ENCODE measurements around the gene C15orf40. TPM values are rescaled to one million over a fixed set of nuclear protein-coding genes. Genes with fewer than 3 reads are reported as not detected.

Gene C15orf40
- total RNA-seq, 2 donors from 2014 or later: 15.4 to 22.1 TPM

DNA sequence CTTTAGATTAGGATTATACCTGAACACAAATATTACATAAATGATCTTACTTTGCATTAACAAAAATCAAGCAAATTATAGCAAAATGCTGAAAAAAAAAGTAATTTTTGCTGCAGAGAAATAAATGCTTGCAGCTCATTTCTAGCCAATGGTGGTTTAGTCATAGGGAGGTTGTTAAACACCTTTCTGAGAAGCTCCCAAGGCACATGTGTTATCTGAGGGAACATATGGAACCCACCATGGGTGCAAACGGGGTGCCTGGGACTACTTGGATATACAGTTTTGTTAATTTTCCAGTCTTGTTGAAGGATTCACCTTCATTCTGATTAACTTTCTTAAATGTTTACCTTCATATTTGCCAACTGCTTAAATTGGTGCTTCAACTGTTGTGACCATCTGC, 34.4 kb downstream of the C15orf40 start:
- H3K4me1 ChIP-seq (replicated peaks): no peaks in the 10 kb centered on the region
- no peaks in the 10 kb centered on the region for H3K36me3 ChIP-seq
- no peak for DNase-seq (ENCODE audit: low spot score)
- no peaks in the 10 kb centered on the region for H3K27me3 ChIP-seq (replicated peaks; ENCODE audit: insufficient read depth)
- WGBS: 77% methylated on average over 1 of the region's 1 CpG
- intact Hi-C loops (cut with DNase I): no loop called here
- H3K4me3 ChIP-seq: no peak overlapping the region
- H3K27ac ChIP-seq: no peak overlapping the region
- no peaks in the 10 kb centered on the region for H3K9me3 ChIP-seq
- TF ChIP-seq, protein P1, sequence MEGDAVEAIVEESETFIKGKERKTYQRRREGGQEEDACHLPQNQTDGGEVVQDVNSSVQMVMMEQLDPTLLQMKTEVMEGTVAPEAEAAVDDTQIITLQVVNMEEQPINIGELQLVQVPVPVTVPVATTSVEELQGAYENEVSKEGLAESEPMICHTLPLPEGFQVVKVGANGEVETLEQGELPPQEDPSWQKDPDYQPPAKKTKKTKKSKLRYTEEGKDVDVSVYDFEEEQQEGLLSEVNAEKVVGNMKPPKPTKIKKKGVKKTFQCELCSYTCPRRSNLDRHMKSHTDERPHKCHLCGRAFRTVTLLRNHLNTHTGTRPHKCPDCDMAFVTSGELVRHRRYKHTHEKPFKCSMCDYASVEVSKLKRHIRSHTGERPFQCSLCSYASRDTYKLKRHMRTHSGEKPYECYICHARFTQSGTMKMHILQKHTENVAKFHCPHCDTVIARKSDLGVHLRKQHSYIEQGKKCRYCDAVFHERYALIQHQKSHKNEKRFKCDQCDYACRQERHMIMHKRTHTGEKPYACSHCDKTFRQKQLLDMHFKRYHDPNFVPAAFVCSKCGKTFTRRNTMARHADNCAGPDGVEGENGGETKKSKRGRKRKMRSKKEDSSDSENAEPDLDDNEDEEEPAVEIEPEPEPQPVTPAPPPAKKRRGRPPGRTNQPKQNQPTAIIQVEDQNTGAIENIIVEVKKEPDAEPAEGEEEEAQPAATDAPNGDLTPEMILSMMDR (IDR thresholded peaks at IDR 0.05): no peak
- TF ChIP-seq POLR2A (IDR thresholded peaks at IDR 0.05) (no peak), POLR2AphosphoS5 (IDR thresholded peaks at IDR 0.05) (no peak)

DNA sequence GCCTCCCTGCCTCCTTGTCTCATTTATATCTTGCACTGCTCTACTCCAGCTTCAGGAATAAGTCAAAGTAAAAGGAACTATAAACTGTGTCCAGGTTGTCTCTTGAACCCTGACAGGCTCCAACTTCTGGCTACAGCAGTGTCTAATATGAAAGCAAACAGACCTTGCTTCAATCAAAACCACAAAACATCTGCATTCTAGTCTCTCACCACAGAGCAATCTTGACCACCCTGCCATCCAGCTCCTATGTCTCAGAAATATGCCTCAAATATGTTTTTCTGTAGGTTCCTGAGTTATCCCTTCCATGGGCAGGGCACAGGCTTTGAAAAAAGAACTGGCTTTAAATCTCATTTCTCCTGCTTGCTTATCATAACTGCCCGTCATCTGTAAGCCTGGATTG, 38.4 kb downstream of the C15orf40 start:
- intact Hi-C loops (cut with DNase I): no loop called here
- H3K4me1 ChIP-seq (replicated peaks): no peaks in the 10 kb centered on the region
- TF ChIP-seq POLR2AphosphoS5 (IDR thresholded peaks at IDR 0.05): no peak
- no peak for TF ChIP-seq POLR2A (IDR thresholded peaks at IDR 0.05)
- TF ChIP-seq, protein P1 (IDR thresholded peaks at IDR 0.05): no peak
- H3K4me3 ChIP-seq: no peak overlapping the region
- no peaks in the 10 kb centered on the region for H3K36me3 ChIP-seq
- 85% methylated on average over 1 of the region's 1 CpG for WGBS
- H3K27me3 ChIP-seq (replicated peaks; ENCODE audit: insufficient read depth): no peaks in the 10 kb centered on the region
- H3K27ac ChIP-seq: no peak overlapping the region
- no peak for DNase-seq (ENCODE audit: low spot score)
- no peaks in the 10 kb centered on the region for H3K9me3 ChIP-seq

DNA sequence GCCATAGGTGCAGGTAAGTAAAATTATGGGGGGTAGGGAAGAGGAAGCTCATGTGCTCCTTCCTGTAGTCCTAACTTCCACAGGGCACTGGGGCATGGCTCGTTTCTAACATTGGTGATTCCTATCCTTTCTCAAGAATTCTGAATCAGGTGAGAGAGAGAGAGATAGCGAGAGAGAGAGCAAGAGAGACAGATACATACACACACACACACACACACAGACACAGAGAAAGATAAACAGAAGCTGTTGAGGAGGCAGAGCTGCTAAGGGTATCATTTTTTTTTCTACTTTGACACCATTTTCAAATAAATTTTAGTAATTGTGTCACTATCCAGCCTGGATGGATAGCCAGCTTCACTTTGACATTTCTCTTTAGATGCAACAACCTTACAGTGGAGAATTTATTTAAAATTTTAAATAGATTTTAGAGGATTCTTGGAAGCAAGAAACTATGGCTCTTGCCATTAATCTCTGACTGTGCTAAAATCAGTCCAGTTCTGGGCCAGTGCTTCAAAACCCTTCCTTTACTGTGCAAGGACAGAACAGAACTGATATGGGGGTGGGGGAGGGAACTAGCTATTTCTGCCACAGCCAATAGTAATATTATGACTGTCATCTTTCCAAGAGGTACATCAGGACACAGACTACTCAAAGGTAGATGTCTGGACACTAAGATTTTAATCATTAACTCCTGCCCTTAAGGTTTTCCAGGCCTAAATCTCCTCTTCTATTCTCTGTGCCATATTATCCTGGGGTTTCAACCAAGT, 40.0 kb downstream of the C15orf40 start:
- Histone ChIP-seq H3K9me3 (no peaks in the 10 kb centered on the region), H3K4me3 (no peak overlapping the region), H3K27ac (no peak overlapping the region), H3K27me3 (replicated peaks; ENCODE audit: insufficient read depth) (no peaks in the 10 kb centered on the region), H3K4me1 (replicated peaks) (no peaks in the 10 kb centered on the region), H3K36me3 (no peaks in the 10 kb centered on the region)
- TF ChIP-seq POLR2A (IDR thresholded peaks at IDR 0.05): no peak
- TF ChIP-seq, protein P1 (IDR thresholded peaks at IDR 0.05): no peak
- no peak for TF ChIP-seq POLR2AphosphoS5 (IDR thresholded peaks at IDR 0.05)
- 68% methylated on average over 2 of the region's 2 CpGs for WGBS
- intact Hi-C loops (cut with DNase I): no loop called here
- DNase-seq (ENCODE audit: low spot score): no peak

DNA sequence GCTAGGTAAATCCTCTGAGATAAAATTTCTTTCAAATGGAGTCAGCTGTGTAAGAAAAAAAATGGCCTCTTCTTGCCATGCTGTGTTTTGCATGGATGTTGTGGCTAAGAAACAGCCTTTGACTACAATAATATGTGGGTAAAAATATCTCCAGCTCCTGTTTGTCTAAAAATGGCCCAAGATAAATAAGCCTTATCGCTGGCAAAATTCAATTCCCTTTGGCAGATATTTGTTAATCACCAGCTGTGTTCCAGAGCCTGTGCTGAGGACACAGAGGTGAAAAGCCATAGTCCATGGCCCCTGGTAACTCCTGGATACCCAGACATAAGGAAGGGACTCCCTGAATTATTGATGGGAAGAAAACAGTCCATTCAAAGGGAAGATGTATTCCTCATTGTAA, 40.7 kb downstream of the C15orf40 start:
- Histone ChIP-seq H3K36me3 (no peaks in the 10 kb centered on the region), H3K4me3 (no peak overlapping the region), H3K27ac (no peak overlapping the region), H3K4me1 (replicated peaks) (no peaks in the 10 kb centered on the region), H3K9me3 (no peaks in the 10 kb centered on the region), H3K27me3 (replicated peaks; ENCODE audit: insufficient read depth) (no peaks in the 10 kb centered on the region)
- no peak for DNase-seq (ENCODE audit: low spot score)
- TF ChIP-seq, protein P1 (IDR thresholded peaks at IDR 0.05): no peak
- TF ChIP-seq POLR2AphosphoS5 (IDR thresholded peaks at IDR 0.05) (no peak), POLR2A (IDR thresholded peaks at IDR 0.05) (no peak)
- intact Hi-C loops (cut with DNase I): no loop called here
- WGBS: 22% methylated on average over 1 of the region's 1 CpG

DNA sequence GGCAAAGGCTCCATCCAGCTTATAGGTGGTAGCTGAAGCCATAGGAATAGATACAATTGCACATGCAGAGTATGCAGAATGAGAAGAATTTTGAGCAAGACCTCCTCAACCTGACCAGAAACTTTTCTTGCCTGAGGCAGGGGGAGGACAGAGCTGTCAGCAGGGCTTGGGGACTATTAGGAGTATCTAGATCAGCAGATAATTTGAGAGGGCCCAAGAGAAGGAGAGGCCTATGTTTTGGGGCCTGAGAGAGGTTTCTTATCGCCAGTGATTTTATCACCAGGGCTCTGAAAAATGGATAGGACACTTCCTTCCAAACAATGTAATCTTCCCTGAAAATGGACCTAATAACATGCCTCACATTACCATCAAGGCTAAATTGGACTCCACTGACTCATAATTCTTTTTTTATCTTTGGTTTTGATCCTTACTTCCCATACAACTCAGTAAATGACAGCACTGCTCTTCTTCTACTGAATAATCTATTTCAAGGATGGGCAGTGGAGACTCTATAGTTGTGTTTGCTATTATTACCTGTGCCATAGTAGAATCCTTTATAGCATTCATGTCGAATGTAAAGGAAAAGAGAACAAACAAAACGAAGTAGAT, 41.3 kb downstream of the C15orf40 start:
- Histone ChIP-seq H3K4me1 (replicated peaks) (no peaks in the 10 kb centered on the region), H3K27me3 (replicated peaks; ENCODE audit: insufficient read depth) (no peaks in the 10 kb centered on the region), H3K9me3 (no peaks in the 10 kb centered on the region), H3K36me3 (no peaks in the 10 kb centered on the region), H3K27ac (no peak overlapping the region), H3K4me3 (no peak overlapping the region)
- WGBS: 16% methylated on average over 3 of the region's 3 CpGs
- intact Hi-C loops (cut with DNase I): no loop called here
- no peak for TF ChIP-seq POLR2A (IDR thresholded peaks at IDR 0.05)
- DNase-seq (ENCODE audit: low spot score): no peak
